Stomach smooth muscle (tissue), 2 donors: ENCODE measurements around the gene ALPK3.

ENCODE experiments used
- H3K27ac ChIP-seq: one replicate; pipeline ENCODE4 v1.7.0; 2013; ENCODE audit warnings: mild to moderate bottlenecking, low read length, inconsistent platforms
- H3K27me3 ChIP-seq, 2 donors: one replicate each; pipeline ENCODE4 v1.7.0; 2013; ENCODE audit warnings: low read length in 2 of 2; ENCODE audit not compliant: insufficient read depth in 2 of 2, control insufficient read depth in 1 of 2
- H3K36me3 ChIP-seq, 2 donors: one replicate each; pipeline ENCODE4 v1.7.0; 2013; ENCODE audit warnings: low read length in 2 of 2; ENCODE audit not compliant: control insufficient read depth in 2 of 2, insufficient read depth in 2 of 2
- H3K4me1 ChIP-seq: one replicate; pipeline ENCODE4 v1.7.0; 2013; ENCODE audit warnings: low read length; ENCODE audit not compliant: control insufficient read depth, insufficient read depth
- H3K4me3 ChIP-seq, 2 donors: one replicate each; pipeline ENCODE4 v1.7.0; 2013; ENCODE audit warnings: low read length in 2 of 2
- H3K9ac ChIP-seq, 2 donors: one replicate each; pipeline ENCODE4 v1.7.0; 2013; ENCODE audit warnings: low read length in 2 of 2, mild to moderate bottlenecking in 1 of 2
- H3K9me3 ChIP-seq, 2 donors: one replicate each; pipeline ENCODE4 v1.7.0; 2013; ENCODE audit warnings: low read length in 2 of 2; ENCODE audit not compliant: control insufficient read depth in 2 of 2
- donor health status: healthy.
- donor health status: Pancreatic carcinoma.

Gene ALPK3

DNA sequence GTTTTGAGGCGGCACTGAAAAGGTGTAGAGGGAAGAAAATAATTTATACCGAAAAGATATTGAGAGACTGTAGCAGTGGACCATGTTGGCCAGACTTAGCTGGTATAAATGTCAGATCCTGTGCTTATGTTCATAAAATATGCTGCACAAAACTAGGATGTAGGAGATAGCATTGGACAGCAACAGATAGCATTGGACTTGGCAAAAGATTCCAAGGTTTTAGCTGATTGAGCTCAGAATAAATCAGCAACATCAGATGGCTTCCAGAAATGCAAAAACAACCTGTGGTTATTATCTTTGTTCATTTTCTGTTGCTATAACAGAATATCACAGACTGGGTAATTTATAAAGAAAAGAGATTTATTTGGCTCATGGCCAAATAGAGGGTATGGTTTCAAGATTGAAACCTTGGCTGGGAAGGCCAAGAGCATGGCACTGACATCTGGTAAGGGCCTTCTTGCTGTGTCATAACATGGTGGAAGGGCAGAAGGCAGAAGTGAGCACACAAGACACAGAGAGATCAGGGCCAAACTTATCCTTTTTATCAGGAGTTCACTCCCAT, 102.0 kb downstream of the ALPK3 start:
- Histone ChIP-seq H3K27ac (no peak overlapping the region), H3K9me3 (no peaks in the 10 kb centered on the region), H3K4me3 (no peak overlapping the region), H3K9ac (no peak overlapping the region), H3K27me3 (no peaks in the 10 kb centered on the region), H3K4me1 (peaks cover 12% of the 10 kb centered on the region), H3K36me3 (no peaks in the 10 kb centered on the region)

DNA sequence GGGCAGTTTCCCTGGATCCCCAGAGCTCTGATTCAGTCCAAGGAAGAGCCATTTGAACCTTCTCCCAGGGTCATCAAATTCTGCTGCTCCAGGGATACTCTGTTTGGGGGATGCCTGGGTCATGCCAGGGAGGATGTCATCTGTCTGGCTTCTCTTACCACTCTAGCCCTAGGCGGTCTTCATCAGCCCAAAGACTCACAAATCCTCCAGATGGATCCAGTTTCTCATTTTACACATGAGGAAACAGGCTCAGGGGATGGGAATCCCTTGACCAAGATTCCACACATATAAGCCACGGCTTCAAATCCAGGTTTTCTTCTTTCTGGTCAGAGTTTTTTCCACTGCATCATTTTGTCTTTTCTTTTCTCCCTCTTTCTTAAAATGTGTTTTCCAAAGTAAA, 104.0 kb downstream of the ALPK3 start:
- Histone ChIP-seq H3K27ac (no peak overlapping the region), H3K36me3 (no peaks in the 10 kb centered on the region), H3K9ac (no peak overlapping the region), H3K9me3 (no peaks in the 10 kb centered on the region), H3K27me3 (no peaks in the 10 kb centered on the region), H3K4me1 (no peaks in the 10 kb centered on the region), H3K4me3 (no peak overlapping the region)

DNA sequence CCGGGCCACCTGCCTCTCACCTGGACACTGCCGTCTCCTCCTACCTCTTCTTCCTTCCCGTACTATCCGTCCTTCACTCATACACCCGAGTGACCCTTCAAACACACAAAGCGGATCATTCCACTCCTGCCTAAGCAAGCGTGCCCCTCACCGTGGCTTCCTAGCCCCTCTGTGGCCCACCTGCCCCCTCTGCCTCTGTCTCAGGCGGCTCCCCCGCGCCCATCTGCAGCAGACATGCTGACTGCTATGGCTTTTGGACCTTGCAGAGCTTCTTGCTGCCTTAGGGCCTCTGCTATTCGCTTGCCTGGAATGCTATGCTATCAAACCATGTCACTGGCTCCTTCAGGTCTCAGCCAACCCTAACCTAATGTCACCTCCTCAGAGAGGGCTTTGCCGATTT, 105.4 kb downstream of the ALPK3 start:
- Histone ChIP-seq H3K4me3 (no peak overlapping the region), H3K9me3 (no peaks in the 10 kb centered on the region), H3K27ac (no peak overlapping the region), H3K9ac (no peak overlapping the region), H3K36me3 (no peaks in the 10 kb centered on the region), H3K27me3 (no peaks in the 10 kb centered on the region), H3K4me1 (no peaks in the 10 kb centered on the region)
